Measurements from ENCODE around the gene GPRASP2. TPM values are rescaled to one million over a fixed set of nuclear protein-coding genes. Genes with fewer than 3 reads are reported as not detected.
A peak's percentile ranks its signal among the peaks of the same experiment; 100 is the strongest.
"Not testable (repeated sequence)": the region's sequence is repeated elsewhere in the genome, so short reads cannot be mapped to it uniquely, and the experiment has no call there.

GPRASP2 gene
- 5.3 and 6.2 TPM in 2 replicates for total RNA-seq (2021)
- Bru-seq, nascent RNA, result percentile 32 among the genes with signal in this experiment
- percentile 48 among the genes with signal in this experiment for BruChase-seq, experiment 1, labeled RNA remaining after a 2-hour chase
- percentile 52 among the genes with signal in this experiment for BruChase-seq, experiment 2, labeled RNA remaining after a 6-hour chase
- long read RNA-seq, partial matches to known transcripts, result 3 of 10 reads
- long read RNA-seq, other reads (novel, unspliced or antisense), result 6 of 10 reads

DNA sequence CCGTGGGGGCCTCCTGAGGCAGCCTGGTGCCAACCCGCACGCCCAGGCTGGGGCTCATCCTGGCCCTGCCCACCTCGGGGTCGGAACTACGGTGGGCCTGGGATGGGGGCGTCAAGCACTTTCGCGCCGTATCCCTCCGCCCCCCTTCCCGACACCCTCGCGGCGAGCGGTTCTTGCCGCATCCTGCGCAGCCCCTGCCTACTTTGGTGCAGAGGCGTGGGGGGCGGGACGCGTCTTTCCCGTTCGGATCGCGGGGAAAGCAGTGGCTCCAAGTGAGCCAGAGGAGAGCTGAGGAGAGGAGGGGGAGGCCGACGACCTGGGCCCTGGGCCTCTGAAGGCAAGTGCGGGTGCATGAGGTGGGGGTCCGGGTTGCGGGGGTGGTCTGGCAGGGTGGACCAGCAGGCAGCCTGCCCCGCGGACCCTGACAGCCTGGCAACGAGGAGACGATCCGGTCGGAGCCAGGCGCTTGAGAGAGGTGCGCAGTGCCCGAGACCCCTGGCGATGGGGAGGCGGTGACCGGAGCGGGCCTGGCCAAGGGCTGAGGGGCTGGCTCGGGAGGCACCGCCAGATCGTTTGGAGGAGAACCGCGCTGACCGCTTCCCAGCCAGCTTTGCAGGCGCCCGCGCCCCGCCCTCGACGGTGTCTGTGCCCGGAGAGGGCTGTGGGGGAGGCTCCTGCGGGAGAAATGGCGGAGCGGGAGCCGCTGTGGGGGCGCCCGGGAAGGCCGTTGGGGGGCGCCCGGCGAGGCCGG, at the start of gene GPRASP2:
Gene GPRASP2 (plus strand): TSS at position 233 of the 751 bp plus-strand sequence. CDS start 2,422 bp downstream, outside the sequence.
- H4K20me1 ChIP-seq (ENCODE audit: insufficient read depth), result no peaks in the 10 kb centered on the region
- H3K4me1 ChIP-seq (replicated peaks; ENCODE audit: insufficient read depth), result no peaks in the 10 kb centered on the region
- BruUV-seq (replicated peaks), result no TSS peak
- CTCF ChIA-PET, result no interaction called here
- H3K27me3 ChIP-seq (ENCODE audit: insufficient read depth, low read depth), result no peaks in the 10 kb centered on the region
- intact Hi-C loops (cut with micrococcal nuclease; ENCODE audit: unreplicated experiment), result no loop called here
- peak within 1 kb of the TSS; percentile 65 for H3K4me3 ChIP-seq
- peak within 1 kb of the TSS; percentile 86 for H2AFZ ChIP-seq
- no peaks in the 10 kb centered on the region for H3K36me3 ChIP-seq (ENCODE audit: low read depth)
- DNase-seq, result peak in 1 of 2 experiments; percentile 31
- H3K79me2 ChIP-seq (ENCODE audit: low read depth), result no peaks in the 10 kb centered on the region
- TF ChIP-seq, protein P1, sequence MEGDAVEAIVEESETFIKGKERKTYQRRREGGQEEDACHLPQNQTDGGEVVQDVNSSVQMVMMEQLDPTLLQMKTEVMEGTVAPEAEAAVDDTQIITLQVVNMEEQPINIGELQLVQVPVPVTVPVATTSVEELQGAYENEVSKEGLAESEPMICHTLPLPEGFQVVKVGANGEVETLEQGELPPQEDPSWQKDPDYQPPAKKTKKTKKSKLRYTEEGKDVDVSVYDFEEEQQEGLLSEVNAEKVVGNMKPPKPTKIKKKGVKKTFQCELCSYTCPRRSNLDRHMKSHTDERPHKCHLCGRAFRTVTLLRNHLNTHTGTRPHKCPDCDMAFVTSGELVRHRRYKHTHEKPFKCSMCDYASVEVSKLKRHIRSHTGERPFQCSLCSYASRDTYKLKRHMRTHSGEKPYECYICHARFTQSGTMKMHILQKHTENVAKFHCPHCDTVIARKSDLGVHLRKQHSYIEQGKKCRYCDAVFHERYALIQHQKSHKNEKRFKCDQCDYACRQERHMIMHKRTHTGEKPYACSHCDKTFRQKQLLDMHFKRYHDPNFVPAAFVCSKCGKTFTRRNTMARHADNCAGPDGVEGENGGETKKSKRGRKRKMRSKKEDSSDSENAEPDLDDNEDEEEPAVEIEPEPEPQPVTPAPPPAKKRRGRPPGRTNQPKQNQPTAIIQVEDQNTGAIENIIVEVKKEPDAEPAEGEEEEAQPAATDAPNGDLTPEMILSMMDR (conservative IDR thresholded peaks at IDR 0.05), result no peak
- TF ChIP-seq EZH2 (IDR thresholded peaks at IDR 0.05; ENCODE audit: low read depth), result no peak
- no peaks in the 10 kb centered on the region for H3F3A ChIP-seq (ENCODE audit: insufficient read depth, low read depth)
- H3K27ac ChIP-seq, result no peak within 1 kb of the TSS
- H3K9me2 ChIP-seq (ENCODE audit: insufficient read depth), result no peaks in the 10 kb centered on the region
- H3K9me3 ChIP-seq (ENCODE audit: insufficient read depth, low read depth), result no peaks in the 10 kb centered on the region
- POLR2A ChIA-PET (ENCODE audit: unreplicated experiment), result interaction anchor here (0.6 kb wide), 1 partner anchor 199 kb away, joined by 20 read pairs; no protein-coding TSS in a partner anchor
- H3K4me2 ChIP-seq, result peak within 1 kb of the TSS; percentile 84

DNA sequence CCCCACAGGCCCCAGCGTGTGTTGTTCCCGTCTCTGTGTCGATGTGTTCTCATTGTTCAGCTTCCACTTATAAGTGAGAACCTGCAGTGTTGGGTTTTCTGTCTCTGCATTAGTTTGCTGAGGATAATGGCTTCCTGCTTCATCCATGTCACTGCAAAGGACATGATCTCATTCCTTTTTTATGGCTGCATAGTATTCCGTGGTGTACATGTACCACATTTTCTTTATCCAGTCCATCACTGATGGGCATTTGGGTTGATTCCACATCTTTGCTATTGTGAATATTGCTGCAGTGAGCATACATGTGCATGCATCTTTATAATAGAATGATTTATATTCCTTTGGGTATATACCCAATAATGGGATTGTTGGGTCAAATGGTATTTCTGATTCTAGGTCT, 48.4 kb upstream of the GPRASP2 start:
- H3K79me2 ChIP-seq (ENCODE audit: low read depth); H3K27me3 ChIP-seq (ENCODE audit: insufficient read depth, low read depth); H3K9me2 ChIP-seq (ENCODE audit: insufficient read depth); H3K4me3 ChIP-seq; H3K4me2 ChIP-seq; CTCF ChIA-PET; H3K27ac ChIP-seq; POLR2A ChIA-PET (ENCODE audit: unreplicated experiment); DNase-seq; H3F3A ChIP-seq (ENCODE audit: insufficient read depth, low read depth); BruUV-seq (replicated peaks); H3K9me3 ChIP-seq (ENCODE audit: insufficient read depth, low read depth); intact Hi-C loops (cut with micrococcal nuclease; ENCODE audit: unreplicated experiment); H3K4me1 ChIP-seq (replicated peaks; ENCODE audit: insufficient read depth); H3K36me3 ChIP-seq (ENCODE audit: low read depth); H4K20me1 ChIP-seq (ENCODE audit: insufficient read depth); H2AFZ ChIP-seq: not testable (repeated sequence)

DNA sequence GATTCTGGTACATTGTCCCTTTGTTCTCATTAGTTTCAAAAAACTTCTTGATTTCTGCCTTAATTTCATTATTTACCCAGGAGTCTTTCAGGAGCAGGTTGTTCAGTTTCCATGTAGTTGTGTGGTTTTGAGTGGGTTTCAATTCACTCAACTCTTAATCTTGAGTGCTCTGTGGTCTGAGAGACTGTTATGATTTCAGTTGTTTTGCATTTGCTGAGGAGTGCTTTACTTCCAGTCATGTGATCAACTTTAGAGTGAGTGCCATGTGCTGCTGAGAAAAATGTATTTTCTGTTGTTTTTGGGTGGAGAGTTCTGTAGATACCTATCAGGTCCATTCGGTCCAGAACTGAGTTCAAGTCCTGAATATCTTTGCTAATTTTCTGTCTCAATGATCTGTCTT, 45.2 kb upstream of the GPRASP2 start:
- POLR2A ChIA-PET (ENCODE audit: unreplicated experiment); H3K4me2 ChIP-seq; H3K36me3 ChIP-seq (ENCODE audit: low read depth); H3K27me3 ChIP-seq (ENCODE audit: insufficient read depth, low read depth); H3K9me3 ChIP-seq (ENCODE audit: insufficient read depth, low read depth); H3K79me2 ChIP-seq (ENCODE audit: low read depth); H3K4me3 ChIP-seq; H2AFZ ChIP-seq; H3K4me1 ChIP-seq (replicated peaks; ENCODE audit: insufficient read depth); DNase-seq; BruUV-seq (replicated peaks); CTCF ChIA-PET; H3F3A ChIP-seq (ENCODE audit: insufficient read depth, low read depth); intact Hi-C loops (cut with micrococcal nuclease; ENCODE audit: unreplicated experiment); H3K27ac ChIP-seq; H4K20me1 ChIP-seq (ENCODE audit: insufficient read depth); H3K9me2 ChIP-seq (ENCODE audit: insufficient read depth): not testable (repeated sequence)

DNA sequence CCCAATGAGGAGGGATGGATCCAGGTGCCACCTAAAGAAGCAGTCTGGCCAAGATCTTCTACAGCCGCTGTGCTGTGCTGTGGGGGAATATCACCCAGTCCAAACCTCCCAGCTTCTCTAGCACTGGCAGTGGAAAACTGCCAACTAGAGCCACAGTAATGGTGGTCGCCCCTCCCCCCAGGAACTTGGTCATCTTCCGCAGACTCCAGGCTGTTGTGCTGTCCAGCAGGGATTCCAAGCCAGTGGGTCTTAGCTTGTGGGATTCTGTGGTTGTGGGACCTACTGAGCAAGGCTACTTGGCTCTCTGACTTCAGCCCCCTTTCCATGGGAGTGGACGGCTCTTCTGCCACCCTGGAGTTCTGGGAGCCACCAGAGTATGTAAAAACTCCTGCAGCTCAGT, 42.7 kb upstream of the GPRASP2 start:
- intact Hi-C loops (cut with micrococcal nuclease; ENCODE audit: unreplicated experiment), result no loop called here
- Histone ChIP-seq H3K4me3 (no peak overlapping the region), H3K79me2 (ENCODE audit: low read depth) (no peaks in the 10 kb centered on the region), H3K9me3 (ENCODE audit: insufficient read depth, low read depth) (no peaks in the 10 kb centered on the region), H3K9me2 (ENCODE audit: insufficient read depth) (no peaks in the 10 kb centered on the region), H3K4me2 (no peak overlapping the region), H3F3A (ENCODE audit: insufficient read depth, low read depth) (no peaks in the 10 kb centered on the region), H2AFZ (no peak overlapping the region), H3K4me1 (replicated peaks; ENCODE audit: insufficient read depth) (no peaks in the 10 kb centered on the region), H4K20me1 (ENCODE audit: insufficient read depth) (no peaks in the 10 kb centered on the region), H3K27me3 (ENCODE audit: insufficient read depth, low read depth) (no peaks in the 10 kb centered on the region), H3K27ac (no peak overlapping the region), H3K36me3 (ENCODE audit: low read depth) (no peaks in the 10 kb centered on the region)
- BruUV-seq (replicated peaks), result no TSS peak
- CTCF ChIA-PET, result no interaction called here
- POLR2A ChIA-PET (ENCODE audit: unreplicated experiment), result no interaction called here
- no peak for DNase-seq
- no peak for TF ChIP-seq EZH2 (IDR thresholded peaks at IDR 0.05; ENCODE audit: low read depth)
- TF ChIP-seq, protein P1 (conservative IDR thresholded peaks at IDR 0.05), result no peak
